GM23338 (cell line): ENCODE measurements around the gene MAP1LC3A. TPM values are rescaled to one million over a fixed set of nuclear protein-coding genes. Genes with fewer than 3 reads are reported as not detected.

Source experiments
- ATAC-seq: fragments of 200-7000 bp; cut with Tn5 transposase; 3 replicates; pipeline ENCODE4 v1.9.1; 2020
- DNase-seq: peaks from one replicate; pipeline ENCODE4 v3.0.0-alpha.2; 2015; ENCODE audit warnings: low spot score
- H2AFZ ChIP-seq: fragments of 200-600 bp; sonication (generic); 2 replicates; pipeline ENCODE4 v1.8.0; 2016; ENCODE audit warnings: antibody characterized with exemption, mild to moderate bottlenecking, moderate library complexity
- H3F3A ChIP-seq: fragments of 200-600 bp; sonication (generic); replicated peaks from 2 replicates; pipeline ENCODE4 v1.8.0; 2017; ENCODE audit warnings: antibody characterized with exemption, mixed run types, low read depth
- H3K27ac ChIP-seq: fragments of 200-600 bp; sonication (generic); 2 replicates; pipeline ENCODE4 v1.6.1; 2016; ENCODE audit warnings: low read depth
- H3K27me3 ChIP-seq: fragments of 200-600 bp; sonication (generic); 2 replicates; pipeline ENCODE4 v1.8.0; 2016; ENCODE audit warnings: mild to moderate bottlenecking, mixed run types, moderate library complexity; ENCODE audit not compliant: insufficient read depth
- H3K36me3 ChIP-seq: fragments of 200-600 bp; sonication (generic); 2 replicates; pipeline ENCODE4 v1.8.0; 2016; ENCODE audit warnings: mild to moderate bottlenecking; ENCODE audit not compliant: insufficient read depth
- H3K4me1 ChIP-seq: fragments of 200-600 bp; sonication (generic); 2 replicates; pipeline ENCODE4 v1.8.0; 2016; ENCODE audit warnings: mild to moderate bottlenecking, moderate library complexity; ENCODE audit not compliant: insufficient read depth
- H3K4me2 ChIP-seq: fragments of 200-600 bp; sonication (generic); 2 replicates; pipeline ENCODE4 v1.7.1; 2017; ENCODE audit warnings: mixed run types
- H3K4me3 ChIP-seq: fragments of 200-600 bp; sonication (generic); 2 replicates; pipeline ENCODE4 v1.6.1; 2016; ENCODE audit warnings: mixed run types
- H3K79me2 ChIP-seq: fragments of 200-600 bp; sonication (generic); replicated peaks from 2 replicates; pipeline ENCODE4 v1.8.0; 2017; ENCODE audit warnings: mild to moderate bottlenecking; ENCODE audit not compliant: insufficient read depth
- H3K9me2 ChIP-seq: fragments of 200-600 bp; sonication (generic); 2 replicates; pipeline ENCODE4 v1.8.0; 2017; ENCODE audit not compliant: insufficient read depth
- H4K20me1 ChIP-seq: fragments of 200-600 bp; sonication (generic); replicated peaks from 2 replicates; pipeline ENCODE4 v1.8.0; 2017; ENCODE audit warnings: mild to moderate bottlenecking; ENCODE audit not compliant: insufficient read depth
- H3K27ac Mint-ChIP-seq: 2 replicates; pipeline ENCODE4 v1.8.0; 2020; ENCODE audit warnings: inconsistent platforms, mild to moderate bottlenecking, moderate library complexity, mixed read lengths
- H3K27me3 Mint-ChIP-seq: 3 replicates; pipeline ENCODE4 v1.8.0; 2022; ENCODE audit warnings: low read depth, mild to moderate bottlenecking, moderate library complexity, mixed read lengths, inconsistent platforms; ENCODE audit not compliant: insufficient read depth, poor library complexity
- H3K36me3 Mint-ChIP-seq: 3 replicates; pipeline ENCODE4 v1.8.0; 2021; ENCODE audit warnings: low read depth, mild to moderate bottlenecking, inconsistent platforms, moderate library complexity, mixed read lengths
- H3K4me1 Mint-ChIP-seq: 3 replicates; pipeline ENCODE4 v1.8.0; 2020; ENCODE audit warnings: mild to moderate bottlenecking, inconsistent platforms, mixed read lengths
- H3K4me3 Mint-ChIP-seq: 3 replicates; pipeline ENCODE4 v1.8.0; 2021; ENCODE audit warnings: moderate library complexity, mild to moderate bottlenecking, inconsistent platforms, mixed read lengths
- H3K9me3 Mint-ChIP-seq: 3 replicates; pipeline ENCODE4 v1.8.0; 2020; ENCODE audit warnings: moderate library complexity, mild to moderate bottlenecking, inconsistent platforms, mixed read lengths
- CREB1 ChIP-seq: fragments of 250-450 bp; sonication (Bioruptor Pico); IDR thresholded peaks from 2 replicates; pipeline ENCODE4 v1.5.0; 2020; ENCODE audit warnings: low read depth, mild to moderate bottlenecking, moderate library complexity
- CTCF ChIP-seq, 2 experiments: fragments of 200-600 bp in 1 of 2; sonication (generic) in 1 of 2; conservative IDR thresholded peaks; 2 replicates each; pipeline versions ENCODE4 v1.5.1 to v1.6.1; 2016 to 2017; ENCODE audit warnings: antibody characterized with exemption in 2 of 2, low read depth in 2 of 2, mild to moderate bottlenecking in 2 of 2, moderate library complexity in 1 of 2
- ETS1 ChIP-seq: IDR thresholded peaks from 2 replicates; pipeline ENCODE4 v1.6.1; 2016; ENCODE audit warnings: antibody characterized with exemption
- EZH2 ChIP-seq: fragments of 200-600 bp; sonication (generic); IDR thresholded peaks from one replicate; pipeline ENCODE4 v1.8.0; 2017; ENCODE audit warnings: antibody characterized with exemption, mild to moderate bottlenecking, low read depth; ENCODE audit not compliant: unreplicated experiment
- EZH2phosphoT487 ChIP-seq: fragments of 200-600 bp; sonication (generic); IDR thresholded peaks from one replicate; pipeline ENCODE4 v1.8.1; 2018; ENCODE audit warnings: antibody characterized with exemption; ENCODE audit not compliant: unreplicated experiment
- JUNB ChIP-seq: IDR thresholded peaks from one replicate; pipeline ENCODE4 v1.6.1; 2016; ENCODE audit warnings: antibody characterized with exemption; ENCODE audit not compliant: unreplicated experiment
- NANOG ChIP-seq: IDR thresholded peaks from 2 replicates; pipeline ENCODE4 v1.6.1; 2016; ENCODE audit warnings: antibody characterized with exemption, borderline replicate concordance
- POLR2AphosphoS5 ChIP-seq: IDR thresholded peaks from 2 replicates; pipeline ENCODE4 v1.6.1; 2016; ENCODE audit warnings: antibody characterized with exemption, low read depth
- REST ChIP-seq: IDR thresholded peaks from one replicate; pipeline ENCODE4 v1.6.1; 2018; ENCODE audit warnings: antibody characterized with exemption; ENCODE audit not compliant: unreplicated experiment
- STAT1 ChIP-seq: IDR thresholded peaks from one replicate; pipeline ENCODE4 v1.6.1; 2016; ENCODE audit warnings: antibody characterized with exemption; ENCODE audit not compliant: unreplicated experiment
- ZNF114 ChIP-seq: fragments of 250-450 bp; sonication (Bioruptor Pico); IDR thresholded peaks from 2 replicates; pipeline ENCODE4 v1.5.0; 2020; ENCODE audit warnings: mild to moderate bottlenecking, moderate library complexity
- ZNF331 ChIP-seq: fragments of 250-450 bp; sonication (Bioruptor Pico); IDR thresholded peaks from 2 replicates; pipeline ENCODE4 v1.5.0; 2020; ENCODE audit warnings: low read depth, mild to moderate bottlenecking, moderate library complexity
- ZNF462 ChIP-seq: fragments of 250-450 bp; sonication (Bioruptor Pico); IDR thresholded peaks from 2 replicates; pipeline ENCODE4 v1.5.0; 2020; ENCODE audit warnings: mild to moderate bottlenecking, moderate library complexity
- polyA plus RNA-seq: library from polyadenylated mRNA; unstranded; fragments of >200 nt; fragmentation: Nextera tagmentation; extraction: Ambion mirVana; gene quantifications from 2 replicates; pipeline ENCODE4 v1.2.1, GENCODE V29; 2016
- total RNA-seq: library from RNA; depleted of rRNA; stranded (reverse); fragments of >200 nt; shearing (Covaris generic); gene quantifications from 2 replicates; pipeline ENCODE4 v1.2.3, GENCODE V29; 2014

The MAP1LC3A gene
- total and polyA plus RNA-seq, 2 experiments from 2014 or later = 15.2 to 15.9 TPM

GRCh38 chr20:34560141-34560523 lies 1.6 kb downstream of the MAP1LC3A start:
- ATAC-seq (no peak), DNase-seq (no peak)
- Mint-ChIP-seq H3K27ac (no peak overlapping the region), H3K4me3 (no peak overlapping the region), H3K27me3 (peaks cover 3% of the 10 kb centered on the region), H3K9me3 (no peaks in the 10 kb centered on the region), H3K4me1 (peaks cover 3% of the 10 kb centered on the region; the same call in 2 of the 3 replicates), H3K36me3 (no peaks in the 10 kb centered on the region; the same call in 1 of the 3 replicates)
- Histone ChIP-seq H4K20me1 (no peaks in the 10 kb centered on the region; the same call in 1 of the 2 replicates), H3K4me2 (no peak overlapping the region), H3K27ac (no peak overlapping the region), H3F3A (no peaks in the 10 kb centered on the region), H3K4me1 (no peaks in the 10 kb centered on the region), H3K36me3 (no peaks in the 10 kb centered on the region), H3K9me2 (no peaks in the 10 kb centered on the region), H3K4me3 (no peak overlapping the region), H2AFZ (no peak overlapping the region), H3K79me2 (no peaks in the 10 kb centered on the region), H3K27me3 (peaks cover 6% of the 10 kb centered on the region; the same call in 1 of the 2 replicates)
- TF ChIP-seq ZNF114 (CRISPR knock-in tag) (no peak), CREB1 (no peak), CTCF (conservative IDR thresholded peaks at IDR 0.05; ENCODE audit: low read depth in 2 of 2) (no peak), JUNB (no peak), ZNF462 (CRISPR knock-in tag) (no peak), EZH2phosphoT487 (no peak), ZNF331 (CRISPR knock-in tag) (no peak), EZH2 (no peak), ETS1 (no peak), STAT1 (no peak), REST (no peak), NANOG (no peak), POLR2AphosphoS5 (no peak)
